HG03159 (cell line): ENCODE results near the gene YIPF2.

Experiments
- ATAC-seq: cut with Tn5 transposase; IDR thresholded peaks from one replicate; pipeline ENCODE4 v1.9.1; 2021; ENCODE audit warnings: mild to moderate bottlenecking, moderate library complexity; ENCODE audit not compliant: unreplicated experiment

YIPF2 gene

GRCh38 chr19:10912619-10913018 is 15.8 kb downstream of the YIPF2 start:
- no peak for ATAC-seq

- ATAC-seq = no peak
These were observed 16.7 kb downstream of the YIPF2 start for GRCh38 chr19:10911579-10912363.

GRCh38 chr19:10908380-10908960 is 20.0 kb downstream of the YIPF2 start:
- ATAC-seq = no peak

- ATAC-seq = no peak
These were observed 20.5 kb downstream of the YIPF2 start for GRCh38 chr19:10907925-10908324.

- no peak for ATAC-seq
These were observed 29.2 kb downstream of the YIPF2 start for GRCh38 chr19:10899151-10899653.

GRCh38 chr19:10898633-10899032 is 29.8 kb downstream of the YIPF2 start:
- no peak for ATAC-seq

GRCh38 chr19:10896851-10897526 is 31.4 kb downstream of the YIPF2 start:
- ATAC-seq = no peak

GRCh38 chr19:10895920-10896319 is 32.5 kb downstream of the YIPF2 start:
- ATAC-seq = no peak

- ATAC-seq = no peak
These were observed 33.1 kb downstream of the YIPF2 start for GRCh38 chr19:10895363-10895762.

GRCh38 chr19:10894911-10895213 is 33.6 kb downstream of the YIPF2 start:
- ATAC-seq = no peak

- no peak for ATAC-seq
These were observed 36.2 kb downstream of the YIPF2 start for GRCh38 chr19:10892256-10892655.

GRCh38 chr19:10891405-10892086 is 36.9 kb downstream of the YIPF2 start:
- no peak for ATAC-seq

GRCh38 chr19:10889880-10890279 is 38.6 kb downstream of the YIPF2 start:
- ATAC-seq = no peak

- ATAC-seq = no peak
These were observed 40.0 kb downstream of the YIPF2 start for GRCh38 chr19:10888421-10888866.

GRCh38 chr19:10887616-10888367 is 40.6 kb downstream of the YIPF2 start:
- ATAC-seq = no peak

GRCh38 chr19:10885201-10886169 is 43.0 kb downstream of the YIPF2 start:
- ATAC-seq = no peak

GRCh38 chr19:10884274-10884673 is 44.2 kb downstream of the YIPF2 start:
- ATAC-seq = no peak

- no peak for ATAC-seq
These were observed 46.4 kb downstream of the YIPF2 start for GRCh38 chr19:10882108-10882457.

GRCh38 chr19:10881403-10882107 is 46.9 kb downstream of the YIPF2 start:
- ATAC-seq = no peak
